Pancreas (tissue), 10 donors: ENCODE measurements around the gene P2RY14. TPM values are rescaled to one million over a fixed set of nuclear protein-coding genes. Genes with fewer than 3 reads are reported as not detected.

Experiments used
- ATAC-seq, 4 donors: fragments of 200-7000 bp; cut with Tn5 transposase; one replicate each; pipeline versions ENCODE4 v1.8.0 to v1.9.1; 2020; ENCODE audit warnings: mild to moderate bottlenecking in 4 of 4, moderate library complexity in 4 of 4
- DNase-seq, 6 donors: peaks; one replicate each; pipeline ENCODE4 v3.0.0-alpha.2; 2020
- FAIRE-seq: peaks from 2 replicates; lab custom pipeline; 2012; peaks lifted over from hg19 to GRCh38; lab: Jason Lieb, UNC
- H3K27ac ChIP-seq, 4 donors: fragments of 200-600 bp; sonication (generic); 1 replicate in 3 of 4; 2 replicates in 1 of 4; pipeline versions ENCODE4 v1.5.0 to v1.8.0; 2020
- H3K27me3 ChIP-seq, 4 donors: fragments of 200-600 bp; one replicate each; pipeline ENCODE4 v1.8.0; 2021
- H3K36me3 ChIP-seq, 3 donors: fragments of 200-600 bp; sonication (generic) in 1 of 3; one replicate each; pipeline versions ENCODE4 v1.5.0 to v1.8.0; 2020 to 2021
- H3K4me1 ChIP-seq, 3 donors: fragments of 200-600 bp; one replicate each; pipeline ENCODE4 v1.8.0; 2021
- H3K4me3 ChIP-seq, 4 donors: fragments of 200-600 bp; sonication (generic) in 2 of 4; one replicate each; pipeline versions ENCODE4 v1.5.0 to v1.8.0; 2020 to 2021
- H3K9me3 ChIP-seq, 4 donors: fragments of 200-600 bp; one replicate each; pipeline ENCODE4 v1.8.0; 2021
- CTCF ChIP-seq, 4 donors: fragments of 200-600 bp; sonication (generic) in 3 of 4; IDR thresholded peaks; one replicate each; pipeline versions ENCODE4 v1.5.0 to v1.8.0; 2021; ENCODE audit warnings: antibody characterized with exemption in 4 of 4
- WGBS, 2 donors: extraction: QIAGEN DNeasy Blood & Tissue Kit; methylation state at CpG; one replicate each; pipeline ENCODE4 v1.1.7; 2013; 5-methylcytosine and 5-hydroxymethylcytosine counted together
- intact Hi-C, 3 donors: fragments of 100-400 bp; cut with DNase I; formaldehyde crosslinking; loops; one replicate each; pipeline versions ENCODE4 v1.11.1 to v1.14.2; 2022
- polyA plus RNA-seq, 2 donors: library from polyadenylated mRNA; stranded (reverse); fragments of 200-250 nt; gene quantifications; one replicate each; pipeline ENCODE4 v1.2.3, GENCODE V29; 2013
- total RNA-seq, 6 donors: library from RNA; stranded (reverse); fragmentation: NEBNext Ultra II Directional in 4 of 6; extraction: Animal tissue kit (Norgen Biotek cat#: 25700) in 4 of 6; gene quantifications; one replicate each; pipeline versions ENCODE4 v1.2.1 to v1.2.4, GENCODE V29; 2021 to 2023
- donor health status: healthy with polysubstance abuse.
- donor health status: DM: no; HTN: no; CAD: no; lungs with moderate emphysema.
- donor health status: DM: no; HTN: no; CAD: no.
- donor health status: control.
- donor health status: control.
- donor health status: Bipolar disorder and iron deficiency.
- donor health status: DM: yes; HTN: yes; CAD: no.
- donor health status: DM: no; HTN: no; CAD: no.
- donor health status: DM: no; HTN: no; CAD: no.
- donor health status: DM: yes; HTN: yes; CAD: no.

The P2RY14 gene
- total and polyA plus RNA-seq, 8 donors: 0.08 to 0.47 (median 0.11) TPM

GRCh38 chr3:151196434-151196833, 81.9 kb downstream of the P2RY14 start:
- Histone ChIP-seq H3K9me3 (no peaks in the 10 kb centered on the region), H3K4me3 (no peak overlapping the region), H3K4me1 (peaks cover 0 to 3% (median 0%) of the 10 kb centered on the region in 3 donors), H3K27ac (no peak overlapping the region), H3K27me3 (no peaks in the 10 kb centered on the region), H3K36me3 (no peaks in the 10 kb centered on the region)
- no peak for TF ChIP-seq CTCF (IDR thresholded peaks at IDR 0.05)
- intact Hi-C loops: no loop called here
- DNase-seq (no peak), ATAC-seq (no peak), FAIRE-seq (no peak)

GRCh38 chr3:151195826-151196225, 82.5 kb downstream of the P2RY14 start:
- 71 to 74% methylated on average over 1 of the region's 1 CpG for WGBS, 2 donors
- no peaks in the 10 kb centered on the region for H3K36me3 ChIP-seq
- no peak for TF ChIP-seq CTCF (IDR thresholded peaks at IDR 0.05)
- intact Hi-C loops: no loop called here
- H3K4me1 ChIP-seq: peaks cover 0 to 3% (median 0%) of the 10 kb centered on the region in 3 donors
- no peak overlapping the region for H3K4me3 ChIP-seq
- no peak overlapping the region for H3K27ac ChIP-seq
- DNase-seq: no peak
- no peaks in the 10 kb centered on the region for H3K9me3 ChIP-seq
- ATAC-seq: no peak
- H3K27me3 ChIP-seq: no peaks in the 10 kb centered on the region
- no peak for FAIRE-seq

- WGBS, 2 donors: 87 to 92% methylated on average over 6 of the region's 6 CpGs
- ATAC-seq (no peak), FAIRE-seq (no peak), DNase-seq (no peak)
- Histone ChIP-seq H3K4me3 (no peak overlapping the region), H3K9me3 (no peaks in the 10 kb centered on the region), H3K27ac (no peak overlapping the region), H3K27me3 (no peaks in the 10 kb centered on the region), H3K4me1 (no peaks in the 10 kb centered on the region), H3K36me3 (no peaks in the 10 kb centered on the region)
- TF ChIP-seq CTCF (IDR thresholded peaks at IDR 0.05): no peak
- intact Hi-C loops: no loop called here
Observed at GRCh38 chr3:151192545-151192944, 85.8 kb downstream of the P2RY14 start.

GRCh38 chr3:151191095-151191494, 87.2 kb downstream of the P2RY14 start:
- TF ChIP-seq CTCF (IDR thresholded peaks at IDR 0.05): no peak

GRCh38 chr3:151183265-151183671, 95.1 kb downstream of the P2RY14 start:
- Histone ChIP-seq H3K27me3 (no peaks in the 10 kb centered on the region), H3K27ac (no peak overlapping the region), H3K36me3 (no peaks in the 10 kb centered on the region), H3K9me3 (no peaks in the 10 kb centered on the region), H3K4me1 (no peaks in the 10 kb centered on the region), H3K4me3 (no peak overlapping the region)
- TF ChIP-seq CTCF (IDR thresholded peaks at IDR 0.05): no peak
- FAIRE-seq: no peak
- no peak for DNase-seq
- ATAC-seq: no peak
- intact Hi-C loops: no loop called here
- 75 to 79% methylated on average over 5 of the region's 5 CpGs for WGBS, 2 donors

More at GRCh38 chr3:151191095-151191494, 87.2 kb downstream of the P2RY14 start:
- Histone ChIP-seq H3K27me3 (no peaks in the 10 kb centered on the region), H3K4me1 (no peaks in the 10 kb centered on the region), H3K27ac (no peak overlapping the region), H3K4me3 (no peak overlapping the region), H3K36me3 (no peaks in the 10 kb centered on the region), H3K9me3 (no peaks in the 10 kb centered on the region)
- DNase-seq (no peak), FAIRE-seq (no peak), ATAC-seq (no peak)
- 87 to 98% methylated on average over 1 of the region's 1 CpG for WGBS, 2 donors
- intact Hi-C loops: no loop called here
